CD4-positive, alpha-beta T cell treated with Interleukin-10 for 1 hour (primary cell): Measurements from ENCODE around the gene INHBB.

Experiments
- DNase-seq: peaks from one replicate; pipeline ENCODE4 v3.0.0-alpha.2; 2020

INHBB gene

GRCh38 chr2:120399889-120400240, 53.9 kb downstream of the INHBB start:
- DNase-seq: no peak

- no peak for DNase-seq
Measured at GRCh38 chr2:120400551-120400950, 54.6 kb downstream of the INHBB start.
